ENCODE measurements around the gene ARHGEF1.

GRCh38 chr19:41912899-41913537 lies 30.0 kb downstream of the ARHGEF1 start:
- TF ChIP-seq EZH2 (IDR thresholded peaks at IDR 0.05; ENCODE audit: insufficient read depth, low read length), result peak; percentile 37
- TF ChIP-seq, protein P1, sequence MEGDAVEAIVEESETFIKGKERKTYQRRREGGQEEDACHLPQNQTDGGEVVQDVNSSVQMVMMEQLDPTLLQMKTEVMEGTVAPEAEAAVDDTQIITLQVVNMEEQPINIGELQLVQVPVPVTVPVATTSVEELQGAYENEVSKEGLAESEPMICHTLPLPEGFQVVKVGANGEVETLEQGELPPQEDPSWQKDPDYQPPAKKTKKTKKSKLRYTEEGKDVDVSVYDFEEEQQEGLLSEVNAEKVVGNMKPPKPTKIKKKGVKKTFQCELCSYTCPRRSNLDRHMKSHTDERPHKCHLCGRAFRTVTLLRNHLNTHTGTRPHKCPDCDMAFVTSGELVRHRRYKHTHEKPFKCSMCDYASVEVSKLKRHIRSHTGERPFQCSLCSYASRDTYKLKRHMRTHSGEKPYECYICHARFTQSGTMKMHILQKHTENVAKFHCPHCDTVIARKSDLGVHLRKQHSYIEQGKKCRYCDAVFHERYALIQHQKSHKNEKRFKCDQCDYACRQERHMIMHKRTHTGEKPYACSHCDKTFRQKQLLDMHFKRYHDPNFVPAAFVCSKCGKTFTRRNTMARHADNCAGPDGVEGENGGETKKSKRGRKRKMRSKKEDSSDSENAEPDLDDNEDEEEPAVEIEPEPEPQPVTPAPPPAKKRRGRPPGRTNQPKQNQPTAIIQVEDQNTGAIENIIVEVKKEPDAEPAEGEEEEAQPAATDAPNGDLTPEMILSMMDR (IDR thresholded peaks at IDR 0.05; ENCODE audit: insufficient read depth, low read depth, low read length), result no peak

All from astrocyte (in vitro differentiated cells and primary cell).